CD14-positive monocyte (primary cell): ENCODE measurements around the gene USP24. TPM values are rescaled to one million over a fixed set of nuclear protein-coding genes. Genes with fewer than 3 reads are reported as not detected.

Source experiments
- DNase-seq, 3 donors: peaks; one replicate each; pipeline ENCODE4 v3.0.0-alpha.2; 2011 to 2022
- H2AFZ ChIP-seq: 2 replicates; pipeline ENCODE4 v1.6.0; 2012; ENCODE audit warnings: mild to moderate bottlenecking, low read depth, low read length, inconsistent platforms; ENCODE audit not compliant: insufficient read depth, poor library complexity, severe bottlenecking
- H3K27ac ChIP-seq, 2 donors: 1 replicate in 1 of 2; 2 replicates in 1 of 2; pipeline ENCODE4 v1.5.1; 2012 to 2013; ENCODE audit warnings: low read length in 2 of 2, control low read depth in 1 of 2, inconsistent platforms in 1 of 2, low read depth in 1 of 2, mild to moderate bottlenecking in 1 of 2
- H3K27me3 ChIP-seq, 2 donors: one replicate each; pipeline versions ENCODE4 v1.6.0 to v1.6.1; 2011 to 2013; ENCODE audit warnings: low read length in 2 of 2; ENCODE audit not compliant: control insufficient read depth in 2 of 2, insufficient read depth in 2 of 2
- H3K36me3 ChIP-seq, 2 donors: replicated peaks in 1 of 2; 1 replicate in 1 of 2; 2 replicates in 1 of 2; pipeline versions ENCODE4 v1.5.1 to v1.6.1; 2012 to 2013; ENCODE audit warnings: low read length in 2 of 2, control low read depth in 1 of 2, inconsistent platforms in 1 of 2, mild to moderate bottlenecking in 1 of 2; ENCODE audit not compliant: insufficient read depth in 2 of 2, control insufficient read depth in 1 of 2
- H3K4me1 ChIP-seq, 2 donors: 1 replicate in 1 of 2; 2 replicates in 1 of 2; pipeline versions ENCODE4 v1.5.1 to v1.6.1; 2012 to 2013; ENCODE audit warnings: low read length in 2 of 2, control low read depth in 1 of 2, inconsistent platforms in 1 of 2, mild to moderate bottlenecking in 1 of 2, moderate library complexity in 1 of 2; ENCODE audit not compliant: insufficient read depth in 2 of 2, control insufficient read depth in 1 of 2
- H3K4me2 ChIP-seq: replicated peaks from 2 replicates; pipeline ENCODE3; 2012; ENCODE audit warnings: low read length, moderate library complexity, mild to moderate bottlenecking; ENCODE audit not compliant: poor library complexity, severe bottlenecking; ENCODE audit errors: extremely low read depth
- H3K4me3 ChIP-seq, 3 experiments: fragments of 200-600 bp in 1 of 3; sonication (generic) in 1 of 3; replicated peaks in 1 of 3; 1 replicate in 2 of 3; 2 replicates in 1 of 3; pipeline ENCODE4 v1.5.1; 2011 to 2013; ENCODE audit warnings: low read length in 3 of 3, mild to moderate bottlenecking in 3 of 3, control low read depth in 2 of 3, low read depth in 2 of 3, inconsistent platforms in 1 of 3, moderate library complexity in 1 of 3
- H3K79me2 ChIP-seq: 2 replicates; pipeline ENCODE4 v1.6.0; 2012; ENCODE audit warnings: mild to moderate bottlenecking, control low read depth, inconsistent platforms, low read length, moderate library complexity; ENCODE audit not compliant: insufficient read depth
- H3K9ac ChIP-seq: 2 replicates; pipeline ENCODE4 v1.6.0; 2017; ENCODE audit warnings: low read length, mild to moderate bottlenecking; ENCODE audit not compliant: insufficient read depth, poor library complexity, severe bottlenecking
- H3K9me3 ChIP-seq, 2 donors: replicated peaks in 1 of 2; 1 replicate in 1 of 2; 2 replicates in 1 of 2; pipeline versions ENCODE4 v1.5.1 to v1.6.1; 2012 to 2013; ENCODE audit warnings: low read length in 2 of 2, control low read depth in 1 of 2; ENCODE audit not compliant: control insufficient read depth in 1 of 2, insufficient read depth in 1 of 2
- H4K20me1 ChIP-seq: 2 replicates; pipeline ENCODE4 v1.6.0; 2012; ENCODE audit warnings: mild to moderate bottlenecking, low read length, control low read depth, moderate library complexity; ENCODE audit not compliant: insufficient read depth
- H3K27ac Mint-ChIP-seq, 7 donors: one replicate each; pipeline ENCODE4 v1.8.0; 2020; ENCODE audit warnings: mild to moderate bottlenecking in 7 of 7, mixed read lengths in 7 of 7, moderate library complexity in 6 of 7, inconsistent platforms in 2 of 7
- H3K27me3 Mint-ChIP-seq, 3 donors: one replicate each; pipeline ENCODE4 v1.8.0; 2021 to 2022; ENCODE audit warnings: low read depth in 3 of 3, mild to moderate bottlenecking in 3 of 3, mixed read lengths in 3 of 3, moderate library complexity in 3 of 3, inconsistent platforms in 1 of 3
- H3K36me3 Mint-ChIP-seq, 2 donors: one replicate each; pipeline ENCODE4 v1.8.0; 2020; ENCODE audit warnings: mixed read lengths in 2 of 2, inconsistent platforms in 1 of 2, mild to moderate bottlenecking in 1 of 2
- H3K4me1 Mint-ChIP-seq: one replicate; pipeline ENCODE4 v1.8.0; 2020; ENCODE audit warnings: mild to moderate bottlenecking, mixed read lengths
- H3K4me3 Mint-ChIP-seq, 2 donors: one replicate each; pipeline ENCODE4 v1.8.0; 2020; ENCODE audit warnings: mild to moderate bottlenecking in 2 of 2, mixed read lengths in 2 of 2, moderate library complexity in 1 of 2
- H3K9me3 Mint-ChIP-seq, 7 donors: one replicate each; pipeline ENCODE4 v1.8.0; 2020 to 2022; ENCODE audit warnings: mixed read lengths in 7 of 7, mild to moderate bottlenecking in 6 of 7, moderate library complexity in 6 of 7, inconsistent platforms in 2 of 7
- WGBS: methylation state at CpG from one replicate; pipeline ENCODE4 v1.1.5; 2013; ENCODE audit warnings: missing lambda C conversion rate; ENCODE audit not compliant: insufficient coverage; 5-methylcytosine and 5-hydroxymethylcytosine counted together
- intact Hi-C, 2 donors: fragments of 100-400 bp; cut with micrococcal nuclease; formaldehyde crosslinking; loops; one replicate each; pipeline versions ENCODE4 v1.15.0 to v1.15.1; 2023
- polyA plus RNA-seq, 3 donors: library from polyadenylated mRNA; depleted of rRNA in 1 of 3; unstranded in 2 of 3; stranded (reverse) in 1 of 3; fragments of 300-500 nt in 2 of 3; fragments of >200 nt in 1 of 3; fragmentation: Illumina TruSeq in 2 of 3; gene quantifications; 1 replicate in 2 of 3; 2 replicates in 1 of 3; pipeline ENCODE4 v1.2.3, GENCODE V29; 2012 to 2021
- TF ChIP-seq, protein P1 (sequence below): fragments of 200-600 bp; IDR thresholded peaks from one replicate; pipeline ENCODE4 v1.8.0; 2022; ENCODE audit warnings: antibody characterized with exemption, mild to moderate bottlenecking

The USP24 gene
- polyA plus RNA-seq, 3 donors, result 1.1 to 14.2 (median 2.1) TPM

GRCh38 chr1:55073187-55073916 is 141.8 kb downstream of the USP24 start:
- peaks cover 99% of the 10 kb centered on the region in 2 donors for H3K36me3 ChIP-seq
- Mint-ChIP-seq H3K27me3 (no peaks in the 10 kb centered on the region), H3K9me3 (no peaks in the 10 kb centered on the region), H3K27ac (no peak overlapping the region), H3K4me3 (no peak overlapping the region), H3K36me3 (peaks cover 87 to 99% of the 10 kb centered on the region in 2 donors), H3K4me1 (no peaks in the 10 kb centered on the region)
- no peaks in the 10 kb centered on the region for H3K4me1 ChIP-seq
- no peaks in the 10 kb centered on the region for H3K9me3 ChIP-seq
- DNase-seq, result no peak
- no peak overlapping the region for H3K9ac ChIP-seq
- TF ChIP-seq, protein P1, sequence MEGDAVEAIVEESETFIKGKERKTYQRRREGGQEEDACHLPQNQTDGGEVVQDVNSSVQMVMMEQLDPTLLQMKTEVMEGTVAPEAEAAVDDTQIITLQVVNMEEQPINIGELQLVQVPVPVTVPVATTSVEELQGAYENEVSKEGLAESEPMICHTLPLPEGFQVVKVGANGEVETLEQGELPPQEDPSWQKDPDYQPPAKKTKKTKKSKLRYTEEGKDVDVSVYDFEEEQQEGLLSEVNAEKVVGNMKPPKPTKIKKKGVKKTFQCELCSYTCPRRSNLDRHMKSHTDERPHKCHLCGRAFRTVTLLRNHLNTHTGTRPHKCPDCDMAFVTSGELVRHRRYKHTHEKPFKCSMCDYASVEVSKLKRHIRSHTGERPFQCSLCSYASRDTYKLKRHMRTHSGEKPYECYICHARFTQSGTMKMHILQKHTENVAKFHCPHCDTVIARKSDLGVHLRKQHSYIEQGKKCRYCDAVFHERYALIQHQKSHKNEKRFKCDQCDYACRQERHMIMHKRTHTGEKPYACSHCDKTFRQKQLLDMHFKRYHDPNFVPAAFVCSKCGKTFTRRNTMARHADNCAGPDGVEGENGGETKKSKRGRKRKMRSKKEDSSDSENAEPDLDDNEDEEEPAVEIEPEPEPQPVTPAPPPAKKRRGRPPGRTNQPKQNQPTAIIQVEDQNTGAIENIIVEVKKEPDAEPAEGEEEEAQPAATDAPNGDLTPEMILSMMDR, result no peak
- no peaks in the 10 kb centered on the region for H4K20me1 ChIP-seq
- H3K4me2 ChIP-seq, result no peak overlapping the region
- no peak overlapping the region for H2AFZ ChIP-seq
- WGBS, result no CpG with 5 or more reads among the region's 3 CpGs
- H3K27ac ChIP-seq, result no peak overlapping the region
- H3K27me3 ChIP-seq, result no peaks in the 10 kb centered on the region
- no peaks in the 10 kb centered on the region for H3K79me2 ChIP-seq
- H3K4me3 ChIP-seq, result no peak overlapping the region
- intact Hi-C loops, result no loop called here

DNA sequence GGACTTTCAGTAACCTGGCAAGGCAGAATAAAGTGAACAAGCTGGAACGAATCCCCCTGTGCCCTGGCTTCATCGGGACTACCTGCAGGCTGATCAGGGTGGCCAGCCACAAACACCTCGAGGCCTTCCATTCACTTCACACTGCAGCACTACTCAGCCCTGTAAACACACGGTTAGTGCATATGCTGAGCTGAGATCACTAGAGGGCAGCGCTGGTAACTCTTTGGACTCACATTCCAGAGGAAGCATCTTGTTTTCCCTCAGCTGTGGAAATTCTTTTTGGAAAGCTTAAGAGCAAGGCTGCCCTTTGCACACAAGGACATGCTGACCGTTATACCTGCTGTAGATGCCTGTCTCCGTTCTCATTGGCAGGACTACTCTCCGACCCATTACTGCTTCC is 143.7 kb downstream of the USP24 start:
- Histone ChIP-seq H3K9me3 (no peaks in the 10 kb centered on the region), H3K4me3 (no peak overlapping the region), H3K27me3 (no peaks in the 10 kb centered on the region), H3K9ac (no peak overlapping the region), H3K36me3 (peaks cover 99% of the 10 kb centered on the region in 2 donors), H3K4me2 (no peak overlapping the region), H4K20me1 (no peaks in the 10 kb centered on the region), H2AFZ (no peak overlapping the region), H3K79me2 (no peaks in the 10 kb centered on the region), H3K27ac (no peak overlapping the region), H3K4me1 (no peaks in the 10 kb centered on the region)
- Mint-ChIP-seq H3K27ac (peak overlapping the region in 3 of 7 donors; percentile 2 to 27 (median 25)), H3K4me3 (no peak overlapping the region), H3K4me1 (no peaks in the 10 kb centered on the region), H3K36me3 (peaks cover 88 to 93% of the 10 kb centered on the region in 2 donors), H3K9me3 (no peaks in the 10 kb centered on the region), H3K27me3 (no peaks in the 10 kb centered on the region)
- intact Hi-C loops, result no loop called here
- 79% methylated on average over 8 of the region's 8 CpGs for WGBS
- DNase-seq, result no peak
- TF ChIP-seq, protein P1, result no peak
